ENCODE data around the gene LRRC15.

Gene LRRC15

GRCh38 chr3:194369522-194370279 is at the start of gene LRRC15:
LRRC15 (minus strand) TSS chr3:194369743; CDS start chr3:194361043, 8,700 bp downstream.
- peak; percentile 43 for DNase-seq (ENCODE audit: low spot score)

DNA sequence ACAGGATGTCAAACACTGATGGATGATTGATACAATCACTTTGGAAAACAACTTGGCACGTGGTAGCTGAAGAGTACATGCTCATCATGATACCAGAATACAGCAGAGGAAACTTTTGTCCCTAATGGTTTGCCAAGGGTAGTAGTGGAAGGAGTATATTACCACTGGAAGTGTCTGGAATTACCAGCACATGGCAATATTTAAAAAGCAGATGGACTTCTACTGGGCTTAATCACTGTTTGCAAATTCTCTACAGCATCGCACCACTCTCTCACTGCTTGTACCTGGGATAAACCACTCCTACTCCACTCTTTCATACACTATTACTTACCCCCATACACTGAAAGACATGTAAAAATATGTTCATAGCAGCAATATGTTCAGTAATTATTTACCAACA is 49.1 kb upstream of the LRRC15 start:
- no peak for DNase-seq (ENCODE audit: low spot score)

- no peak for DNase-seq (ENCODE audit: low spot score)
Observed at GRCh38 chr3:194407423-194407822, 37.9 kb upstream of the LRRC15 start.

DNA sequence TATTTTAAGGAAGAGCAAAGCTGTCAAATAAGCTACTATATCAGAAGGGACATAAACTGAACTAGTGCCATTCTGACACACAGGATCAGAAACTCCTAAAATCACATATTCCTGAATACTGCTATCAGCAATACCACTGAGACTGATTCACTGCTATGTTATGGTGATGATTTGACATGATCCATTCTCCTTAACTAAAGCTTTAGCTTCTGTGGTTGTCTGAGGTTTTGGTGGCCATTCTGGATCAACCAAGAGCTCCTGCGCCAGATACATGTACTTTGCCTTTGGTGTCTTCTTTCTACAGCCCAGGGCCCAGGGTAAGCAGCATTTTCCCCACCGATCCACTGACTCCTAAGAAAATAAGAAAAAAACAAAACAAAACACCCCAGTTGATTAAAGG is 36.2 kb upstream of the LRRC15 start:
- DNase-seq (ENCODE audit: low spot score), result no peak

GRCh38 chr3:194404365-194405140 is 35.0 kb upstream of the LRRC15 start:
- peak; percentile 76 for DNase-seq (ENCODE audit: low spot score)

- no peak for DNase-seq (ENCODE audit: low spot score)
Observed at GRCh38 chr3:194401868-194402329, 32.4 kb upstream of the LRRC15 start.

DNA sequence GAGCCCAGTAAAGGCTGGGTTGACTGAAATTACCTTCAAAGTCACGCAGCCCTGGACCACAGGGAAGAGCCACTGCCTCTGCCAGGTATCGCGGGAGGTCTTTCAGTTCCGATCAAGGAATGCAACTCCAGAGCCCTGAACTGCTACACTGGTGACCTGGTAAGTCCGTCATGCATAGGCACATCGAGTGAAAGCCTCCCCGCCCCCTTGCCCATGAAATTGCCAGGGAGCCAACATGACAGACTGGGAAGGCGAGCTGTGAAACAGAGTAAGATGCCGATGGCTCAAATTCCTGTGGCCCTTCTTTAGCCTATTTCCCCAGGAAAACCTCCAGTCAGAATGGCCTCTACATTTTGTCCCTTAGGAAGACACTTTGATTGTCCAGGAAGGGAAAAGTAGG is 31.8 kb upstream of the LRRC15 start:
- DNase-seq (ENCODE audit: low spot score), result no peak

- no peak for DNase-seq (ENCODE audit: low spot score)
Observed at GRCh38 chr3:194399874-194400411, 30.4 kb upstream of the LRRC15 start.

- no peak for DNase-seq (ENCODE audit: low spot score)
Observed at GRCh38 chr3:194399166-194399565, 29.6 kb upstream of the LRRC15 start, which contains the start of gene GP5. GP5 (minus strand) TSS chr3:194399266; CDS start chr3:194398282, 984 bp downstream.

DNA sequence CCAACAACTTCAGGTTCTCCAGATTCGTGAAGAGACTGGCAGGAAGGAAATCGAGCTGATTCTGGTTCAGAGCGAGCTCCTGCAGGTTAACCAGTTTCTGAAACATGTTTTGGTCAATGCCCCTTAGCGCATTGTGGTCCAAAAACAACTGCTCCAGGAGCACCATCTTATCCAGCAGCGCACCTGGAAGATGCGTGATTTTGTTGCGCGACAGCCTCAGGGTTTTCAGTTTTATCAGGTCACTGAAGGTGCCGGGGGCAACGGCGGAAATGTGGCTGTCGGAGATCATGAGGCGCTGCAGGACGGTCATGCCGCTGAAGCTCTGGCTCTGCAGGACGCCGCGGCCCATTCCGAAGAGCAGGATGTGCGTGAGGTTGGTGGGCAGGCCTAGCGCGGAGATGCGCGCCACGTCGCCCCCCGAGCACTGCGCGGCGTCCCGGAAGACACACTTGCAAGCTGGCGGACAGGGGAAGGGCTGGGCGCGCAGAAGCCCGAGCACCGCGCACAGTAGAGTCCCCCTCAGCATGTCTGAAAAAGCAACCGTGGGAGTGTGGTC is 28.3 kb upstream of the LRRC15 start:
- DNase-seq (ENCODE audit: low spot score), result no peak

GRCh38 chr3:194396859-194397756 is 27.6 kb upstream of the LRRC15 start:
- peak; percentile 47 for DNase-seq (ENCODE audit: low spot score)

DNA sequence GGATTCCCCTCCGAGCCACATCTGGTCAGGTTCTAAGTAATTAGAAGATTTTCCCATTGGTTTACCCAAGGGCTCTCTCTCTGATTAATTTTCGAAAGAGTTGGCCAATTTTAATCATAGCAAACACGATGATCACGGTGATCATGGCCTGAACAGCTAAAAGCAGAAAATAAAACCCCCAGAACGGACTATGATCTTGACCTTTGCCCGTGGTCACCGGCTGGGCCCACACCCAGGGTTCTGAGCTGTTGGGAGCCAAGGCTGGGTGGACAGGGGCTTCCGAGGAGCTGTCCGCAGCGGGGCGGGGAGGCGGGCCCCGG is 27.0 kb upstream of the LRRC15 start:
- DNase-seq (ENCODE audit: low spot score), result no peak

GRCh38 chr3:194395778-194396538 is 26.4 kb upstream of the LRRC15 start:
- DNase-seq (ENCODE audit: low spot score), result peak; percentile 70

- peak; percentile 79 for DNase-seq (ENCODE audit: low spot score)
Observed at GRCh38 chr3:194395212-194395611, 25.7 kb upstream of the LRRC15 start.

DNA sequence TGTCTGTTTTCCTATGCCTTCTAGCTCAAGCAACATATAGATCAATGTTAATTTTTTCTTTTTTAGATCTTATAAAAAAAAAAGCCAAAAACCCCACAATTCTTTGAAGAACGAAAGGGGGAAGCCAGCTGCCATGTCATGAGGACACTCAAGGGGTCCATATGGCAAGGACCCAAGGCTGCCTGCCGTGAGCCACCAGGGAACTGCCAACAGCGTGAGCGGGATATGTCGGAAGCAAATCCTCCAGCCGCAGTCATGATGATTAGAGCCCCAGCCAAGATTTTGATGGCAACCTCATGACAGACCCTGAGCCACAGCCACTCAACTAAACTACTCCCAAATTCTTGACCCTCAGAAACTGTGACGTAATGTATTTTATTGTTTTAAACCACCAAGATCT is 23.0 kb upstream of the LRRC15 start:
- DNase-seq (ENCODE audit: low spot score), result no peak

GRCh38 chr3:194390835-194391234 is 21.3 kb upstream of the LRRC15 start:
- no peak for DNase-seq (ENCODE audit: low spot score)

GRCh38 chr3:194389269-194389668 is 19.7 kb upstream of the LRRC15 start:
- no peak for DNase-seq (ENCODE audit: low spot score)

DNA sequence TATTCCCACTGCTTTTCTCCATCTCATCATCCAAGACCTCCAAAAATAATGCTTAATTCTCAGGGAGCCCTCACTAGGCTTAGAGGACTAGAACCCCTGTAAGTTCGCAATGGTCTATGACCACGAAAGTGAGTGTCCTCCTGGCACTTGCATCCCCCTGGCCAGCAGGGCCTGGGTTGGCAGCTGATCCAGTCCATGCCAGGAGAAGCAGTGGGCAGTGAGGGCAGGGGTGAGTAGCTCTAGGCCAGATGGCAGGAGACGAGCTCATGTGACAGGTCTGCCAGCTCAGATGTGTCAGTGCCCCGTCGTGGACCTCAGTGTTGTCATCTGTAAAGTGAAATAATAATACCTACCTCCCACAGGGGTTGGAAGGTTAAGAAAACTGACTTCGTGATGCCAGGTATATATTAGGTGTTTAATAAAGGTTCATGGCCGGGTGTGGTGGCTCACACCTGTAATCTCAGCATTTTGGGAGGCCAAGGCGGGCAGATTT is 18.4 kb upstream of the LRRC15 start:
- DNase-seq (ENCODE audit: low spot score), result no peak

DNA sequence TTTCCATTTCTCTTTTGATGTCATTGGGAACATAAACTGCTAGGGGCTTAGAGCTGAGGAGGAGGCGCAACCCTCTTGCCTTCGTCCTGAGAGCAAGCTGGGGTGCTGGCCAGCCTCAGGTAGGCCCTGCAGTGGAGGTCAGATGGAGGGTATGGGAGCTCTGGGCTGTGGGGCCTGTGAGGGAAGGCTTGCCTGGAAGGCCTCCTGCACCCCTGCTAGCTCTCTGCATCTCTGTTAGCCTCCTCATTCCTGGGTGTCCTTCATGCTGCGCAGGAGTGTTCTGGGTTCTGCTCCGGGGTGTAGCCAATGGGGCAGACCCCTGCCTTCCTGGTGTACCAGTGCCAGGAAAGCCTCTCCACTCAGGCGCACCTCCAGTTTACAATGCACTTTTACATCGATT is 17.7 kb upstream of the LRRC15 start:
- DNase-seq (ENCODE audit: low spot score), result no peak

- DNase-seq (ENCODE audit: low spot score), result no peak
Observed at GRCh38 chr3:194386648-194387047, 17.1 kb upstream of the LRRC15 start.

- no peak for DNase-seq (ENCODE audit: low spot score)
Observed at GRCh38 chr3:194386066-194386465, 16.5 kb upstream of the LRRC15 start.
